Mesodermal cell (in vitro differentiated cells): ENCODE measurements around the gene ALK.

Experiments
- H3K27ac ChIP-seq: 2 replicates; pipeline ENCODE4 v1.7.0; 2013; ENCODE audit warnings: mild to moderate bottlenecking, low read depth, low read length, moderate library complexity; ENCODE audit not compliant: severe bottlenecking
- H3K36me3 ChIP-seq: 2 replicates; pipeline ENCODE4 v1.7.1; 2013; ENCODE audit warnings: mild to moderate bottlenecking, low read length, moderate library complexity; ENCODE audit not compliant: control insufficient read depth, insufficient read depth
- H3K4me1 ChIP-seq: one replicate; pipeline ENCODE4 v1.7.1; 2013; ENCODE audit warnings: mild to moderate bottlenecking, low read length; ENCODE audit not compliant: insufficient read depth, control insufficient read depth, poor library complexity, severe bottlenecking
- H3K4me3 ChIP-seq: 2 replicates; pipeline ENCODE4 v1.7.0; 2013; ENCODE audit warnings: low read length, control low read depth, mild to moderate bottlenecking; ENCODE audit not compliant: insufficient read depth, poor library complexity, severe bottlenecking; ENCODE audit errors: extremely low read depth
- H3K9me3 ChIP-seq: 2 replicates; pipeline ENCODE4 v1.7.1; 2013; ENCODE audit warnings: mild to moderate bottlenecking, low read length, moderate library complexity; ENCODE audit not compliant: control insufficient read depth
- WGBS, 2 experiments: methylation state at CpG; one replicate each; pipeline ENCODE4 v1.1.5; 2013; ENCODE audit warnings: missing lambda C conversion rate in 2 of 2; ENCODE audit not compliant: insufficient coverage in 2 of 2; 5-methylcytosine and 5-hydroxymethylcytosine counted together

Gene ALK

GRCh38 chr2:29389686-29390085 lies 531.7 kb downstream of the ALK start:
- WGBS, 2 experiments = 83 to 89% methylated on average over 3 to 7 of the region's 7 CpGs
- H3K4me1 ChIP-seq = no peaks in the 10 kb centered on the region
- H3K9me3 ChIP-seq = no peaks in the 10 kb centered on the region
- H3K4me3 ChIP-seq = no peak overlapping the region
- no peak overlapping the region for H3K27ac ChIP-seq
- no peaks in the 10 kb centered on the region for H3K36me3 ChIP-seq

GRCh38 chr2:29388071-29388470 lies 533.3 kb downstream of the ALK start:
- Histone ChIP-seq H3K27ac (no peak overlapping the region), H3K36me3 (no peaks in the 10 kb centered on the region), H3K9me3 (no peaks in the 10 kb centered on the region), H3K4me3 (no peak overlapping the region), H3K4me1 (no peaks in the 10 kb centered on the region)
- WGBS, 2 experiments = 83 to 100% methylated on average over 2 of the region's 2 CpGs

DNA sequence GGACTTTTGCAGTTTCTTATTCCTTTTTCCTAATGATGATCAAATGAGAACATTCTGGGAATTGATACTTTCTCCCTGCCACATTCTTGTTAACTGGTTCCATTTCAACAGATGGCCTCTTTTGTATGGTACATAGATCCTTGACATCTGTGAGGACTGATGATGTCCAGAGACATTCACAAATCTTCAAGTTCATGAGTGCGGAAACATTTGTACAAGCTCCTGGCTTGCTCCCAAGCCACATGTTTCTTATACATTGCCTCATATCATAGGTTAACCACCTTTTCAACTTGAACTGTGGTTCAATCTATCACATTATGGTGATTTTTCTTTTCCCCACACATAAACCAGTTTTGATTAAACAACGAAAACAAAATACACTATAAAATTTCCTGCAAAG lies 538.9 kb downstream of the ALK start:
- Histone ChIP-seq H3K36me3 (no peaks in the 10 kb centered on the region), H3K4me1 (no peaks in the 10 kb centered on the region)
- WGBS, 2 experiments = 100% methylated on average over 1 of the region's 2 CpGs

GRCh38 chr2:29377788-29378187 lies 543.6 kb downstream of the ALK start:
- no peak overlapping the region for H3K4me3 ChIP-seq
- H3K27ac ChIP-seq = no peak overlapping the region
- no peaks in the 10 kb centered on the region for H3K4me1 ChIP-seq
- WGBS, 2 experiments = 67% methylated on average over 1 of the region's 1 CpG; no CpG with 5 or more reads in 1 of the 2 experiments
- no peaks in the 10 kb centered on the region for H3K36me3 ChIP-seq
- no peaks in the 10 kb centered on the region for H3K9me3 ChIP-seq

More for the DNA sequence above, 538.9 kb downstream of the ALK start:
- H3K4me3 ChIP-seq = no peak overlapping the region
- no peak overlapping the region for H3K27ac ChIP-seq
- H3K9me3 ChIP-seq = no peaks in the 10 kb centered on the region

DNA sequence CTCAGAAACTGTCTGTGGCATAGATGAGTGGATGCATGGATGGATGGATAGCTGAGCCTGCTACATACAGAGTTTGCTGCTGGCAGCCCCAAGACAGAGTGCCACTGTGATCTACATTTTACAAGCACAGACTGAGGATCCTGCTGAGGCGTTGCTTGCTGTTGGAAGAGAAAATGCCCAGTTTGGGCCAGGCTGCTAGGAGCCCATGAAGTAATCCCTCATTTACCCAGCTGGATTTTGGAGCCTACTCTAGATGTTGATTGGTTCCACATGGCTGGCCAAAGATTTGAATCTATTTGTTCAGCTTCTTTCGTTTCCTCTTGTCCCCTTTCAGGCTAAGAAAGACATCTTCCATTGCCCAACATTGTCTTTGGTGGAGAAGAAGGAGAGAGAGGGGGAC lies 544.8 kb downstream of the ALK start:
- WGBS, 2 experiments = 80 to 83% methylated on average over 1 of the region's 2 CpGs
- Histone ChIP-seq H3K4me3 (no peak overlapping the region), H3K9me3 (no peaks in the 10 kb centered on the region), H3K27ac (no peak overlapping the region), H3K4me1 (no peaks in the 10 kb centered on the region), H3K36me3 (no peaks in the 10 kb centered on the region)

- H3K4me1 ChIP-seq = no peaks in the 10 kb centered on the region
- WGBS, 2 experiments = 80 to 81% methylated on average over 1 to 3 of the region's 3 CpGs
- H3K9me3 ChIP-seq = no peaks in the 10 kb centered on the region
- no peaks in the 10 kb centered on the region for H3K36me3 ChIP-seq
- no peak overlapping the region for H3K27ac ChIP-seq
- H3K4me3 ChIP-seq = no peak overlapping the region
Observed at GRCh38 chr2:29375843-29376242, 545.5 kb downstream of the ALK start.

GRCh38 chr2:29374823-29375222 lies 546.6 kb downstream of the ALK start:
- Histone ChIP-seq H3K4me1 (no peaks in the 10 kb centered on the region), H3K9me3 (no peaks in the 10 kb centered on the region), H3K36me3 (no peaks in the 10 kb centered on the region), H3K27ac (no peak overlapping the region), H3K4me3 (no peak overlapping the region)
- WGBS, 2 experiments = 80 to 84% methylated on average over 4 to 5 of the region's 5 CpGs

DNA sequence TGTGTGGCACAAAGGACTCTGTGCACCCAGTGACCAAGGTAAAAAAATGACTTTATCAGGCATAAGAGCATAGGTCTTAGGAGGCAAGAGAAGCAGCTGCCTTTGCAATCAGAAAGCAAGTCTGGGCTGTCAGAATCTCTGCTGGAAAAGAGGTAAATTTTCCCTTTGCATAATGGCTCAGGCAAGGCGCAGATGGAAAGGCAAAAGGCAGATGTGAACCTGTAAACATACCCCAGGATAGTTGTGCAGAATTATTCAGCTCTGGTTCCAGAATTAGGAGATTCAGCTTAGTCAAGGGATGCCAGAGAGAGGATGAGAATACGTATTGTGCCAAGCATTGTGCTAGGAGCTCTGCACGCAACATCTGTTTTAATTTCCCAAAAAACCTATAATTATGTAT lies 547.5 kb downstream of the ALK start:
- 100% methylated on average over 1 of the region's 3 CpGs for WGBS, 2 experiments
- no peak overlapping the region for H3K4me3 ChIP-seq
- no peaks in the 10 kb centered on the region for H3K36me3 ChIP-seq
- no peak overlapping the region for H3K27ac ChIP-seq
- H3K4me1 ChIP-seq = no peaks in the 10 kb centered on the region
- H3K9me3 ChIP-seq = no peaks in the 10 kb centered on the region

DNA sequence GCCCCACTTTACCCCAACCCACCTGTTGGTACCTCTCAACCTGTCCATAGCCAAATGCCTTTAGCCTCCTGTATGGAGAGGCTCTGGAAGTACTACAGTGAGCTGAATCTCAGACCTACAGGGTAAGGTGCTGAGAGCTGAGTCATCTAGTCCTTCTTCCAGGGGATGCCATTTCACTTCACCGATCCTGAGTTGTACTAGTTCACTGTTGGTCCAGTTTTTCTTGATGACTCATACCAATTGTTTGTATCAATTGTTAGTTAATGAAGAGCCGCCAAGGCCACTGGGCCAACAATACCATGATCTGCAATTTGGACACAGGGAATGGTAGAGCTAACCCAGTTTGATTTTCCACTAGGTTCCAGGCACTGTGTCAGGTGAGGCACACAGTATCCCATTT lies 549.2 kb downstream of the ALK start:
- 88 to 100% methylated on average over 1 to 2 of the region's 2 CpGs for WGBS, 2 experiments
- H3K4me1 ChIP-seq = no peaks in the 10 kb centered on the region
- H3K9me3 ChIP-seq = no peaks in the 10 kb centered on the region
- no peak overlapping the region for H3K27ac ChIP-seq
- H3K4me3 ChIP-seq = no peak overlapping the region
- H3K36me3 ChIP-seq = no peaks in the 10 kb centered on the region

DNA sequence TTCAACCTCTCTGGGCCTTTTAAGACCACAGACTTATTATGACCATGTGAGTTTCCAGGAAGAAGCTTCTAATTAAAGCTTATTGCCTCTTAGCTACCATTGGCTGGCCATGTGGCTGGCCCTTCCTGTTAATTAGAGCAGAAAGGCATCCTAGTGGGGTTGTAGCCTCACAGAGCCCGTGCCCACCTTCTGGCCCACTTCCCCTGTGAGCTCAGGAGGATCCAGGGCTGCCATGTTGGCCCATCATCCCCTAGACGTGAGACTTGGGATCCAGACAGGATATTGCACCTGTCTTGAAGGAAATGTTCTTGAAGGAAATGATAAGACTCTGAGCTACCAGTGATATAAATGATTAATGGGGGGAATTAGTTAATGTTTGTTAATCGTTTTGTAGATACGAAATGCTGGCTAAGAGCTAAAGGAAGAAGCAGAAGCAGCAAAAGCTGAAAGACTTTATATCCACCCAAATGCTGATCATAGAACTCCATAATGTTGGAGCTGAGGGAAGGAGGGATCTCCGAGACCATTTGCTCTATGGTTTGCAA lies 550.7 kb downstream of the ALK start:
- no peak overlapping the region for H3K4me3 ChIP-seq
- H3K36me3 ChIP-seq = no peaks in the 10 kb centered on the region
- H3K4me1 ChIP-seq = no peaks in the 10 kb centered on the region
- WGBS, 2 experiments = 86 to 94% methylated on average over 3 to 4 of the region's 5 CpGs
- no peaks in the 10 kb centered on the region for H3K9me3 ChIP-seq
- H3K27ac ChIP-seq = no peak overlapping the region

DNA sequence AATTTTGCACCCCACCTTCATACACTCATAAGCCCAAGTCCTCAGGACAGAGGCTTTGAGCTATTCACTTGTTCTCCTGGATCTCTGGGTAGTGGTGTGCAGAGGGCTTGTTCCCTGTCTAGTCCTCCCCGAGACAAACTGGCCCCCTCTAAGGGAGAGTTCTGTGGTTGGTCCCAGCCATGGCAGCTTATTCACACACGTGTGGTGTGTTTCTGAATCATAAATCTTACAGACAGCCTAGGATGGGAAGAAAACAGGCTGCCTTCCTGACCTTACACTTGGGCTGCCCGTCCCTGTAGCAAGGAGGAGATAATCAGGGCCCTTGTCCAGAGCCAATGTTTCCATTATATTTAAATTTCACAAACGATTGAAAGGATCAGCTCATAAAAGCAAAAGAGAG lies 551.2 kb downstream of the ALK start:
- Histone ChIP-seq H3K4me3 (no peak overlapping the region), H3K9me3 (no peaks in the 10 kb centered on the region), H3K27ac (no peak overlapping the region), H3K36me3 (no peaks in the 10 kb centered on the region), H3K4me1 (no peaks in the 10 kb centered on the region)
- 77 to 82% methylated on average over 3 to 4 of the region's 4 CpGs for WGBS, 2 experiments
